Common myeloid progenitor, CD34-positive (primary cell): ENCODE results near the gene EFNA4.
"Not testable (repeated sequence)": the region's sequence is repeated elsewhere in the genome, so short reads cannot be mapped to it uniquely, and the experiment has no call there.

Experiments used
- CTCF ChIA-PET: fragments of 350-600 bp; sonication (Branson Sonifier 250); formaldehyde crosslinking; loops from one replicate; lab custom pipeline; 2021; ENCODE audit warnings: antibody characterized with exemption; lab: Charles Lee
- POLR2A ChIA-PET: fragments of 350-600 bp; sonication (Branson Sonifier 250); formaldehyde crosslinking; loops from one replicate; lab custom pipeline; 2021; ENCODE audit warnings: antibody characterized with exemption; lab: Charles Lee
- DNase-seq, 3 donors: peaks; one replicate each; pipeline versions ENCODE4 v3.0.0 to v3.0.0-alpha.2; 2013
- H3K27ac ChIP-seq, 2 experiments: 1 replicate in 1 of 2; 2 replicates in 1 of 2; pipeline ENCODE4 v1.7.0; 2013; ENCODE audit warnings: inconsistent platforms in 2 of 2, low read length in 2 of 2, mild to moderate bottlenecking in 2 of 2, low read depth in 1 of 2, moderate library complexity in 1 of 2; ENCODE audit not compliant: severe bottlenecking in 2 of 2, insufficient read depth in 1 of 2, poor library complexity in 1 of 2
- H3K27me3 ChIP-seq, 5 experiments: replicated peaks in 2 of 5; 1 replicate in 3 of 5; 2 replicates in 2 of 5; pipeline versions ENCODE4 v1.6.1 to v1.7.0; 2013; ENCODE audit warnings: low read length in 4 of 5, mild to moderate bottlenecking in 2 of 5, moderate library complexity in 2 of 5, inconsistent platforms in 1 of 5; ENCODE audit not compliant: insufficient read depth in 5 of 5, control insufficient read depth in 4 of 5
- H3K36me3 ChIP-seq, 4 experiments: 1 replicate in 2 of 4; 2 replicates in 2 of 4; pipeline versions ENCODE4 v1.6.1 to v1.7.0; 2013; ENCODE audit warnings: low read length in 3 of 4, control low read depth in 1 of 4, mild to moderate bottlenecking in 1 of 4; ENCODE audit not compliant: control insufficient read depth in 4 of 4, insufficient read depth in 4 of 4
- H3K4me1 ChIP-seq, 4 experiments: 1 replicate in 3 of 4; 2 replicates in 1 of 4; pipeline versions ENCODE4 v1.6.1 to v1.7.1; 2013; ENCODE audit warnings: low read length in 3 of 4, mild to moderate bottlenecking in 3 of 4, control low read depth in 1 of 4, inconsistent platforms in 1 of 4, moderate library complexity in 1 of 4; ENCODE audit not compliant: control insufficient read depth in 4 of 4, insufficient read depth in 4 of 4; ENCODE audit errors: control extremely low read depth in 1 of 4
- H3K4me3 ChIP-seq, 7 experiments: 1 replicate in 4 of 7; 2 replicates in 3 of 7; pipeline versions ENCODE4 v1.5.1 to v1.7.0; 2013; ENCODE audit warnings: mild to moderate bottlenecking in 7 of 7, low read length in 6 of 7, moderate library complexity in 6 of 7, inconsistent platforms in 2 of 7, low read depth in 2 of 7, control low read depth in 1 of 7; ENCODE audit not compliant: insufficient read depth in 4 of 7, control insufficient read depth in 1 of 7; ENCODE audit errors: extremely low read depth in 1 of 7
- H3K9me3 ChIP-seq, 5 experiments: 1 replicate in 4 of 5; 2 replicates in 1 of 5; pipeline versions ENCODE4 v1.6.1 to v1.7.1; 2013; ENCODE audit warnings: low read length in 4 of 5, mild to moderate bottlenecking in 2 of 5, inconsistent platforms in 1 of 5, low read depth in 1 of 5, moderate library complexity in 1 of 5; ENCODE audit not compliant: control insufficient read depth in 4 of 5, insufficient read depth in 2 of 5; ENCODE audit errors: control extremely low read depth in 1 of 5
- WGBS: methylation state at CpG from one replicate; pipeline ENCODE4 v1.1.5; 2013; ENCODE audit not compliant: insufficient coverage; 5-methylcytosine and 5-hydroxymethylcytosine counted together

The EFNA4 gene

DNA sequence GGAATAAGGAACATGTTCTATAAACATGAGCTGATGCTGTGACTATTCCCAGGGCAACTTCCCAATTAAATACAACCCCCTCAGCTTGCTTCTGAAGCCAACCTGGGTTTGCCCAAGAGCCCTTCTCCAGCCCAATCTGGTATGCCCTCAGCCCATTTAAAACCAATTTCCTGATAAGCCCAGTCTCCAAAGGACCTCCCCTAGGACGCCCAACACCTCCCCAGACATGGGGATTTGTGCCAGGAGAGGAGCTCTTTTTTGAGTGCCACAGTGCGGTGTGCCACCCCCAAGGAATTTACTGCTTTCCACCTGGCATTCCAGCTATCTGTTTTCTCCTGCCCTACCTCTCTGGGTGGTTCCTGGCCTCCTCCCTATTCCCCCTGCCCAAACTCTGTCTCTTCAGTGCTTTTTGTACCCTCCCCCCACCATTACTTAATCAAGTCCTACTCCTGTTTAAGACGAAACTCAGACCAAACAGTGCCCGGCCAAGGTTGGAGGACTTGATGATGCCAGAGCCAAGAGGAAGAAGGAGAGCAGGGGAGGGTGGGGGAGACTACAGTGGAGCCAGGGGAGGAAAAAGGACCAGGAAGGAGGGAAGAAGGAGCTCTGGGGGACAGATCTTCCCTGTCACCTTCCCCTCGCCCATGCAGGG lies 52.7 kb downstream of the EFNA4 start:
- ChIA-PET POLR2A (interaction anchor here (0.8 kb wide), 1 partner anchor 9 kb away, joined by 3 read pairs; no protein-coding TSS in a partner anchor), CTCF (interaction anchor here (0.7 to 3.6 kb wide), 10 partner anchors 9 to 56 kb away, joined by 3 to 21 read pairs (median 6); partner anchors contain the start of genes EFNA4, KRTCAP2 and SLC50A1)
- Histone ChIP-seq H3K27ac (no peak overlapping the region), H3K27me3 (no peaks in the 10 kb centered on the region), H3K9me3 (no peaks in the 10 kb centered on the region), H3K4me3 (no peak overlapping the region), H3K36me3 (no peaks in the 10 kb centered on the region), H3K4me1 (peaks cover 0 to 10% (median 4%) of the 10 kb centered on the region in 4 experiments)
- 100% methylated on average over 1 of the region's 5 CpGs for WGBS
- DNase-seq, result no peak

DNA sequence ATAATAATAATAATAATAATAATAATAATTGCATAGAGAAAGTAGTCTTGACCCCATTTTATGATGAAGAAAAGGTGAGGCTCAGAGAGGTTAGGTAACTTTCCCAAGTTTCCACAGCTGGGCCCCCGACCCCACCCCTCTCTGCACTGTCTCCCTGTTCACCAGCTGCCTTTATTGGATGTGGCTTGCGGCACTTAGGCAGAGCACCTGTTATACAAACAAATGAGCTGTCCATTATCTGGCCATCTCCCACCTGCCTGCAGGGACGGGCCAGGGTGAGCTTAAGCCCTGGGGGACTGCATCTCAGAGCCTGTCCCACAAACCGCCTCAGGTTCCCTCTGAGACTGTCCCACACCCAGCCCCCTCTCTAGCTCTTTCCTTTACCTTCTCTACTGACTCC lies 54.1 kb downstream of the EFNA4 start:
- Histone ChIP-seq H3K27me3 (no peaks in the 10 kb centered on the region), H3K4me1 (no peaks in the 10 kb centered on the region), H3K36me3 (no peaks in the 10 kb centered on the region), H3K9me3 (no peaks in the 10 kb centered on the region), H3K27ac (no peak overlapping the region), H3K4me3 (no peak overlapping the region)
- WGBS, result 84% methylated on average over 3 of the region's 4 CpGs
- ChIA-PET CTCF (interaction anchor here (0.7 to 3.6 kb wide), 5 partner anchors 9 to 50 kb away, joined by 3 to 21 read pairs (median 3); no protein-coding TSS in a partner anchor), POLR2A (no interaction called here)
- DNase-seq, result no peak

DNA sequence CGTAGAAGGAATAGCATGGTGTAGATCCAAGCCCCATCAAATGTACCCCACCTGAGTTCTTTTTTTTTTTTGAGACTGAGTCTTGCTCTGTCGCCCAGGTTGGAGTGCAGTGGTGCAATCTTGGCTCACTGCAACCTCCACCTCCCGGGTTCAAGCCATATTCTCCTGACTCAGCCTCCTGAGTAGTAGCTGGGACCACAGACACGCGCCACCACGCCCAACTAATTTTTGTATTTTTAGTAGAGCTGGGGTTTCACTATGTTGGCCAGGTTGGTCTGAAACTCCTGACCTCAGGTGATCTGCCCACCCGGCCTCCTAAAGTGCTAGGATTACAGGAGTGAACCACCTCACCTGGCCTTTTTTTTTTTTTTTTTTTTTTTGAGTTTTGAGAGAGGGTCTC lies 54.5 kb downstream of the EFNA4 start:
- not testable (repeated sequence) for H3K4me3 ChIP-seq, H3K4me1 ChIP-seq, DNase-seq, H3K36me3 ChIP-seq, H3K27me3 ChIP-seq, H3K27ac ChIP-seq, H3K9me3 ChIP-seq
- CTCF ChIA-PET, result interaction anchor here (0.7 to 3.6 kb wide), 5 partner anchors 8 to 50 kb away, joined by 3 to 21 read pairs (median 3); no protein-coding TSS in a partner anchor
- 100% methylated on average over 4 of the region's 7 CpGs for WGBS
- POLR2A ChIA-PET, result interaction anchor here (0.6 kb wide), 1 partner anchor 17 kb away, joined by 3 read pairs; no protein-coding TSS in a partner anchor
